B cell (primary cell): Measurements from ENCODE around the gene ARHGEF7.

Experiments
- EZH2 ChIP-seq: IDR thresholded peaks from 2 replicates; pipeline ENCODE4 v1.6.1; 2012; ENCODE audit warnings: borderline replicate concordance, low read depth, mild to moderate bottlenecking, moderate library complexity, low read length; ENCODE audit not compliant: insufficient read depth, poor library complexity, severe bottlenecking
- TF ChIP-seq, protein P1 (sequence below): fragments of 200-600 bp; IDR thresholded peaks from one replicate; pipeline ENCODE4 v1.8.0; 2022; ENCODE audit warnings: antibody characterized with exemption, mild to moderate bottlenecking

DNA sequence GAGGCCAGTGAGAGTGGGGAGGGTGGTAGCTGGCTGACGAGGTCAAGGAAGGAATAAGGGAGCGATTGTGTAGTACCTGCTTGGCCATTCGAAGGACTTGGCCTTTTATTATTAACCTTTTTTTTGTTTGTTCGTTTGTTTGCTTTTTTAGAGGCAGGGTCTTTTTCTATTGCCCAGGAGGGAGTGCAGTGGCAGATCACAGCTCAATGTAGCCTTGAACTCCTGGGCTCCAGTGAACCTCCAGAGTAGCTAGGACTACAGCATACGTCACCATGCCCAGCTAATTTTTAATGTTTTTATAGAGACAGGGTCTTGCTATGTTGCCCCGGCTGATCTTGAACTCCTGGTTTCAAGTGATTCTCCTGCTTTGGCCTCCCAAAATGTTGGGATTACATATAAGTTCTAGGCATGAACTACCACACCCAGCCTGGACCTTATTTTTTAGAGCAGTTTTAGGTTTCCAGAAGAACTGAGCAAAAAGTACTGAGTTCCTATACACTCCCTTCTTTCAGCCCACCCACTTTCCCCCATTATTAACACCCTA is 25.5 kb downstream of the ARHGEF7 start:
- TF ChIP-seq EZH2: no peak
- TF ChIP-seq, protein P1, sequence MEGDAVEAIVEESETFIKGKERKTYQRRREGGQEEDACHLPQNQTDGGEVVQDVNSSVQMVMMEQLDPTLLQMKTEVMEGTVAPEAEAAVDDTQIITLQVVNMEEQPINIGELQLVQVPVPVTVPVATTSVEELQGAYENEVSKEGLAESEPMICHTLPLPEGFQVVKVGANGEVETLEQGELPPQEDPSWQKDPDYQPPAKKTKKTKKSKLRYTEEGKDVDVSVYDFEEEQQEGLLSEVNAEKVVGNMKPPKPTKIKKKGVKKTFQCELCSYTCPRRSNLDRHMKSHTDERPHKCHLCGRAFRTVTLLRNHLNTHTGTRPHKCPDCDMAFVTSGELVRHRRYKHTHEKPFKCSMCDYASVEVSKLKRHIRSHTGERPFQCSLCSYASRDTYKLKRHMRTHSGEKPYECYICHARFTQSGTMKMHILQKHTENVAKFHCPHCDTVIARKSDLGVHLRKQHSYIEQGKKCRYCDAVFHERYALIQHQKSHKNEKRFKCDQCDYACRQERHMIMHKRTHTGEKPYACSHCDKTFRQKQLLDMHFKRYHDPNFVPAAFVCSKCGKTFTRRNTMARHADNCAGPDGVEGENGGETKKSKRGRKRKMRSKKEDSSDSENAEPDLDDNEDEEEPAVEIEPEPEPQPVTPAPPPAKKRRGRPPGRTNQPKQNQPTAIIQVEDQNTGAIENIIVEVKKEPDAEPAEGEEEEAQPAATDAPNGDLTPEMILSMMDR: no peak
